NT2/D1 (cell line): ENCODE data around the gene POU6F2.

Experiments used
- SUZ12 ChIP-seq: IDR thresholded peaks from 2 replicates; pipeline ENCODE4 v1.6.1; 2011; ENCODE audit not compliant: insufficient read length, insufficient read depth; ENCODE audit errors: extremely low read depth
- YY1 ChIP-seq: IDR thresholded peaks from 2 replicates; pipeline ENCODE4 v1.6.1; 2011; ENCODE audit not compliant: insufficient read length, insufficient read depth
- ZNF274 ChIP-seq: IDR thresholded peaks from 2 replicates; pipeline ENCODE4 v1.6.1; 2011; ENCODE audit warnings: mild to moderate bottlenecking, low read depth, low read length

DNA sequence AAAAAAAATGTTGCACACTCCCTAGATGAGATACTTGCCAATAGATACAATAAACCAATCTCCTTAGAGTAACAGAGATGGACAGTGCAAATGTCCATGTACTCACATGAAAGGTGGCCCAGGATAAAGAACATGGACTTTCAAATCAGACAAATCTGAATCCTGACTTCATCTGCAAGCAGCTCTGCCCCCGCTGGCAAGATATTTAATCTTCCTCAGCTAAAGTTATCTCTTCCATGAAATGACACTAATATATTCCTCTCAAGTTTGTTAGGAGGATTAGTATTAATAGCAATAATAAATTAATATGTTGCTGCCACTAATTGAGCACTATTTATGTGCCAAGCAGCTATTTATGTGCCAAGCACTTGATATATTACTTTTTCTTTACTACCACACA is 439.9 kb downstream of the POU6F2 start:
- TF ChIP-seq SUZ12 (no peak), ZNF274 (no peak), YY1 (no peak)
